Fibroblast of the aortic adventitia (primary cell): ENCODE measurements around the gene ROBO2. TPM values are rescaled to one million over a fixed set of nuclear protein-coding genes. Genes with fewer than 3 reads are reported as not detected.

Experiments used
- DNase-seq: peaks from one replicate; pipeline ENCODE4 v3.0.0-alpha.2; 2010; ENCODE audit warnings: low read depth
- H3K4me3 ChIP-seq: 2 replicates; pipeline ENCODE4 v1.5.1; 2011; ENCODE audit warnings: low read depth, mild to moderate bottlenecking, control low read depth, low read length, moderate library complexity
- CTCF ChIP-seq: IDR thresholded peaks from 2 replicates; pipeline ENCODE4 v1.5.1; 2011; ENCODE audit warnings: mild to moderate bottlenecking, low read length, control low read depth, inconsistent platforms; ENCODE audit not compliant: insufficient read depth
- total RNA-seq: library from RNA; depleted of rRNA; stranded (reverse); fragments of >200 nt; gene quantifications from 2 replicates; pipeline ENCODE4 v1.2.3, GENCODE V29; 2012; ENCODE audit warnings: low replicate concordance

The ROBO2 gene
- total RNA-seq, 1 donor, result 1.2 TPM

- DNase-seq, result no peak
- H3K4me3 ChIP-seq, result no peak overlapping the region
- TF ChIP-seq CTCF, result no peak
Observed at GRCh38 chr3:77672016-77672415, 632.1 kb downstream of the ROBO2 start.

DNA sequence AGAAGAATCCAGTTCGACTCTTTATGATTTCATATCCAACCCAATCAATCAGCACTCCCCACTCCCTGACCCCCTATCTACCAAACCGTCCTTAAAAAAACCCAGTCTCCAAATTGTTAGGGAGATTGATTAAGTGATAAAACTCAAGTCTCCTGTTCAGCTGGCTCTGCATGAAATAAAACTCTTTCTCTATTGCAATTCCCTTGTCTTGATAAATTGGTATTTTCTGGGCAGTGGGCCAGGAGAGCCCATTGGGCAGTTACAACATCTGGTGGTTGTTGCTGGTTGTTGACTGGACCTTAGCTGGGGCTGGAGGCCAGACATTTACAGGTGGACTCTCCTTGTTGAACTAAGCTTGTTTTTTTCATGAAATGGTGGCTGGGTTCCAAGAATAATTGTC lies 642.3 kb downstream of the ROBO2 start:
- no peak for TF ChIP-seq CTCF
- DNase-seq, result no peak
- H3K4me3 ChIP-seq, result no peak overlapping the region

DNA sequence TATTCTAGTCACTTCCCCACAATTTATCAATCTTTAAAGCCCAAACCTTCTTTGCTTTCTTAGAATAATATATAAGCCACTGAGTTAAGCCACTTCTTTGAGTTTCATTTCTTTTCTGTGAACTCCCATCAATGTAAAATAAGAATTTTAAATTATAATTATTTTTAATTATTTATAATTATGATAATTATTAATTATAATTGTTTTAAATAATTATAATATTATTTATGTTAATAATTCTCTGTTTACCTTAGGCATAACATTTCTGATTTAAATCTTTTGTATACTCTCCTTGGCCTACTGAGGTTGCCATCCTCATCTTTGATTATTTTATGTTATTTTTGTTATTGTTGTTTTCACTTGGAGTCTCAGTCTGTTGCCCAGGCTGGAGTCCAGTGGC lies 644.2 kb downstream of the ROBO2 start:
- DNase-seq, result no peak
- TF ChIP-seq CTCF, result no peak

DNA sequence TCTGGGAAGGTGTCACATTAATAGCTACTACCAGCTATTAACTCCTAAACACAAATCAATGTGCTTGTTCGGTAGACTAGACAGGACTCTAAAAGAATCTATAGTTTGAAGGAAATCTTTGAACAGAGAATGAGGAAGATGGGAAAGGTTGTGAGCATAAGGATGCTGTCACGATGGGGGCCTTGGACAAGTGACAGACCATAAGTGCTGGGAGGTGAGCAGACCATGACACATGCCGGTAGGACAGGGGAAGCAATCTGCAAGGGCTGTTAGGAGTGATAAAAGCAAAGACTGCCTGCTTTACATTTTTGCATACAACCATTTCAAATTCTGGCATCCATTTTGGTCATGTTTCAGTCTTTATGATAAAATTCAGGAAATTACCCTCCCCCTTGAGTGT lies 645.8 kb downstream of the ROBO2 start:
- DNase-seq, result no peak
- TF ChIP-seq CTCF, result no peak
- H3K4me3 ChIP-seq, result no peak overlapping the region

More for the DNA sequence above, 644.2 kb downstream of the ROBO2 start:
- H3K4me3 ChIP-seq, result no peak overlapping the region

DNA sequence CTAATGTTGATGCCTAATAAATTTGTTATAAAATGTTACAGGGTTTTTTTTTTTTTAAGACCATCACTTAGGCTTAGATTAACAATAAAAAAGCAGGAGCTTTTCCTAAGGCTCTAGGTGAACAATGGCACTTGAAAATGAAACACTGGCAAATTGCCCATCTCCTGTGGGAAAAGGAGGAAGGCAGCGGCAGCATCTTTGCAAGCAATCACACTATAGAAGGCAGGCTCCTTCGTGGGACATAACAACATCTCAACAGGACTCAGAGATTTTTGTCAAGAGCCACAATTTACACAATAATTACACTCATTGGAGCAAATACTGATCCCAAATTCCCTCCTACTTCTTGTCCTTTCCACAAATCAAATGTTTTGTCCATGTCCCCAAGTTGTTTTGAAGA lies 646.7 kb downstream of the ROBO2 start:
- DNase-seq, result no peak
- no peak overlapping the region for H3K4me3 ChIP-seq
- TF ChIP-seq CTCF, result no peak

GRCh38 chr3:77687545-77687944 lies 647.6 kb downstream of the ROBO2 start:
- TF ChIP-seq CTCF, result no peak
- H3K4me3 ChIP-seq, result no peak overlapping the region
- DNase-seq, result no peak

DNA sequence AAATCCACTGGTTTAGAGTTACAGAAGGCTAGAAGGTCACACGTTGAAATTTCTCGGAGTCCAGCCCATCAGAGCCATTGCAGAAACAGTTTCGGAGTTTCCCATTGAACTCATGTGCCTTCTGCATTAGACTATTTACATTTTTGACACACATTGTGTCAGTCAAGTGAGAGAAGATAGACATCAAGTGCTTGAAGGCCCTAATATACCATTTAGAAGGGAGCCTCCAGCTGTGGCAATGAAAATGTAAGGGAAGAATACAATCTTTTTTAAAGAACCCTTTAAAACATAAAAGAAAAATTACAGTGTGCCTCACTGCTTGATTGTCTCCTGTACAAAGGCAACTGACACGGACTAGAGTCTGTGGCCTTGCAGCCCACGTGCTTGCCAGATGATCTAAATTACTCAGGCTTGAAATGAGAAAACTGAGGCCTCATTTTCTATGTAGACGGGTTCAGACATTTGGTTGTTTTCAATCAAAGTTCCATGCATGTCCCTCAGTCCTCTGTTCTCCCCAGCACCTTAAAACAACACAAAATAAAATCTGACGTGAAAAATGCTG lies 650.5 kb downstream of the ROBO2 start:
- no peak for DNase-seq
- no peak for TF ChIP-seq CTCF

More for the DNA sequence above, 650.5 kb downstream of the ROBO2 start:
- H3K4me3 ChIP-seq, result no peak overlapping the region
